ENCODE measurements around the gene PHKA1.
"Not testable (repeated sequence)": the region's sequence is repeated elsewhere in the genome, so short reads cannot be mapped to it uniquely, and the experiment has no call there.

The PHKA1 gene

DNA sequence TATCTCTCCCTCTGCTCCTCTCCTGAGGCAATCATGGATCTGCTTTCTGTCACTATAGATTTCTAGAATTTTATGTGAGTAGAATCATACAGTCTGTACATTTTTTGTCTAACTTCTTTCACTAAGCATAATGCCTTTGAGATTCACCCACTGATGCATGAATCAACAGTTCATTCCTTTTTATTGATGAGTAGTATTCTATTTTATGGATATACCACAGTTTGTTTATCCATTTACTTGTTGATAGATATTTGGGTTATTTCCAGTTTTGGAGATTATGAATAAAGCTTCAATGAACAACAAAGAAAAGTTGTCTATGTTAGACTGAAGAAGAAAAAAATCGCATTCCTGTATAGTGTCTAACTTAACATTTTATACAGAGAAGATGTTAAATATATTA, 30.5 kb downstream of the PHKA1 start:
- H3K79me2 ChIP-seq (ENCODE audit: insufficient read depth, low read depth): no peaks in the 10 kb centered on the region
- H3K27ac ChIP-seq: no peak overlapping the region
- TF ChIP-seq, protein P1, sequence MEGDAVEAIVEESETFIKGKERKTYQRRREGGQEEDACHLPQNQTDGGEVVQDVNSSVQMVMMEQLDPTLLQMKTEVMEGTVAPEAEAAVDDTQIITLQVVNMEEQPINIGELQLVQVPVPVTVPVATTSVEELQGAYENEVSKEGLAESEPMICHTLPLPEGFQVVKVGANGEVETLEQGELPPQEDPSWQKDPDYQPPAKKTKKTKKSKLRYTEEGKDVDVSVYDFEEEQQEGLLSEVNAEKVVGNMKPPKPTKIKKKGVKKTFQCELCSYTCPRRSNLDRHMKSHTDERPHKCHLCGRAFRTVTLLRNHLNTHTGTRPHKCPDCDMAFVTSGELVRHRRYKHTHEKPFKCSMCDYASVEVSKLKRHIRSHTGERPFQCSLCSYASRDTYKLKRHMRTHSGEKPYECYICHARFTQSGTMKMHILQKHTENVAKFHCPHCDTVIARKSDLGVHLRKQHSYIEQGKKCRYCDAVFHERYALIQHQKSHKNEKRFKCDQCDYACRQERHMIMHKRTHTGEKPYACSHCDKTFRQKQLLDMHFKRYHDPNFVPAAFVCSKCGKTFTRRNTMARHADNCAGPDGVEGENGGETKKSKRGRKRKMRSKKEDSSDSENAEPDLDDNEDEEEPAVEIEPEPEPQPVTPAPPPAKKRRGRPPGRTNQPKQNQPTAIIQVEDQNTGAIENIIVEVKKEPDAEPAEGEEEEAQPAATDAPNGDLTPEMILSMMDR (conservative IDR thresholded peaks at IDR 0.05; ENCODE audit: low read depth, low read length): no peak
- no peaks in the 10 kb centered on the region for H3K27me3 ChIP-seq (ENCODE audit: insufficient read depth, low read depth)
- no peak overlapping the region for H3K4me3 ChIP-seq (IDR thresholded peaks at IDR 0.05; ENCODE audit: insufficient read depth, low read depth, low read length)
- H2AFZ ChIP-seq (ENCODE audit: low read depth): no peak overlapping the region
- no peak overlapping the region for H3K4me2 ChIP-seq
- peaks cover 16% of the 10 kb centered on the region for H3K4me1 ChIP-seq (ENCODE audit: low read depth, poor library complexity, severe bottlenecking)
- H3K9ac ChIP-seq: no peak overlapping the region
- no peaks in the 10 kb centered on the region for H3K36me3 ChIP-seq (ENCODE audit: insufficient read depth)
- no peaks in the 10 kb centered on the region for H4K20me1 ChIP-seq (ENCODE audit: insufficient read depth)

DNA sequence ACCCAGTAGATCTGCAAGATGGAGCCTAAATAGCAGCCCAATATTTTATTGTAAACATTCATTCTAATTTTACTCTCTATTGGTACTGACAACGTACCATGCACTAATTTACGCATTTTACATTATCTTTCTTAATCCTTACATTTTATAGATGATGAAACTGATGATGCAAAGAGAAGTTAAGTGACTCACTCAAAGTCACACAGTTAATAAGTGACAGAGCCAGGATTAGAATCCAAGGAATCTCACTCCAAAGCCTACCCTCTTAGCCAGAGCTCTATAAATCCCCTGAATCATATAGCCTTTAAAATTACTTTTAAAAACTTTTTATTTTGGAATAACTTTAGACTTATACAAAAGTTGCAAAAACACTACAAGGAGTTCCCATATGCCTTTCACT, 37.6 kb downstream of the PHKA1 start:
- Histone ChIP-seq H3K4me2 (no peak overlapping the region), H3K36me3 (ENCODE audit: insufficient read depth) (no peaks in the 10 kb centered on the region), H3K4me1 (ENCODE audit: low read depth, poor library complexity, severe bottlenecking) (no peaks in the 10 kb centered on the region), H3K4me3 (IDR thresholded peaks at IDR 0.05; ENCODE audit: insufficient read depth, low read depth, low read length) (no peak overlapping the region), H3K9ac (no peak overlapping the region), H2AFZ (ENCODE audit: low read depth) (no peak overlapping the region), H3K27ac (no peak overlapping the region), H3K79me2 (ENCODE audit: insufficient read depth, low read depth) (no peaks in the 10 kb centered on the region), H3K27me3 (ENCODE audit: insufficient read depth, low read depth) (no peaks in the 10 kb centered on the region), H4K20me1 (ENCODE audit: insufficient read depth) (no peaks in the 10 kb centered on the region)
- TF ChIP-seq, protein P1 (conservative IDR thresholded peaks at IDR 0.05; ENCODE audit: low read depth, low read length): no peak

DNA sequence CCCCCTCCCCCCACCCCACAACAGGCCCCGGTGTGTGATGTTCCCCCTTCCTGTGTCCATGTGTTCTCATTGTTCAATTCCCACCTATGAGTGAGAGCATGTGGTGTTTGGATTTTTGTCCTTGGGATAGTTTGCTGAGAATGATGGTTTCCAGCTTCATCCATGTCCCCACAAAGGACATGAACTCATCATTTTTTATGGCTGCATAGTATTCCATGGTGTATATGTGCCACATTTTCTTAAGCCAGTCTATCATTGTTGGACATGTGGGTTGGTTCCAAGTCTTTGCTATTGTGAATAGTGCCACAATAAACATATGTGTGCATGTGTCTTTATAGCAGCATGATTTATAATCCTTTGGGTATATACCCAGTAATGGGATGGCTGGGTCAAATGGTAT, 40.2 kb downstream of the PHKA1 start:
- not testable (repeated sequence) for H3K36me3 ChIP-seq (ENCODE audit: insufficient read depth); H3K4me1 ChIP-seq (ENCODE audit: low read depth, poor library complexity, severe bottlenecking); H3K4me3 ChIP-seq (IDR thresholded peaks at IDR 0.05; ENCODE audit: insufficient read depth, low read depth, low read length); H4K20me1 ChIP-seq (ENCODE audit: insufficient read depth); H3K27me3 ChIP-seq (ENCODE audit: insufficient read depth, low read depth); H3K4me2 ChIP-seq; H2AFZ ChIP-seq (ENCODE audit: low read depth); H3K9ac ChIP-seq; H3K79me2 ChIP-seq (ENCODE audit: insufficient read depth, low read depth); H3K27ac ChIP-seq

DNA sequence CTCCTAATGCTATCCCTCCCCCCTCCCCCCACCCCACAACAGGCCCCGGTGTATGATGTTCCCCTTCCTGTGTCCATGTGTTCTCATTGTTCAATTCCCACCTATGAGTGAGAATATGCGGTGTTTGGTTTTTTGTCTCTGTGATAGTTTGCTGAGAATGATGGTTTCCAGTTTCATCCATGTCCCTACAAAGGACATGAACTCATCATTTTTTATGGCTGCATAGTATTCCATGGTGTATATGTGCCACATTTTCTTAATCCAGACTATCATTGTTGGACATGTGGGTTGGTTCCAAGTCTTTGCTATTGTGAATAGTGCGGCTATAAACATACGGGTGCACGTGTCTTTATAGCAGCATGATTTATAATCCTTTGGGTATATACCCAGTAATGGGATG, 44.6 kb downstream of the PHKA1 start:
- H3K9ac ChIP-seq; H3K4me3 ChIP-seq (IDR thresholded peaks at IDR 0.05; ENCODE audit: insufficient read depth, low read depth, low read length); H3K4me2 ChIP-seq; H4K20me1 ChIP-seq (ENCODE audit: insufficient read depth); H3K27me3 ChIP-seq (ENCODE audit: insufficient read depth, low read depth); H3K79me2 ChIP-seq (ENCODE audit: insufficient read depth, low read depth); H3K36me3 ChIP-seq (ENCODE audit: insufficient read depth); H3K4me1 ChIP-seq (ENCODE audit: low read depth, poor library complexity, severe bottlenecking); H3K27ac ChIP-seq; H2AFZ ChIP-seq (ENCODE audit: low read depth): not testable (repeated sequence)

DNA sequence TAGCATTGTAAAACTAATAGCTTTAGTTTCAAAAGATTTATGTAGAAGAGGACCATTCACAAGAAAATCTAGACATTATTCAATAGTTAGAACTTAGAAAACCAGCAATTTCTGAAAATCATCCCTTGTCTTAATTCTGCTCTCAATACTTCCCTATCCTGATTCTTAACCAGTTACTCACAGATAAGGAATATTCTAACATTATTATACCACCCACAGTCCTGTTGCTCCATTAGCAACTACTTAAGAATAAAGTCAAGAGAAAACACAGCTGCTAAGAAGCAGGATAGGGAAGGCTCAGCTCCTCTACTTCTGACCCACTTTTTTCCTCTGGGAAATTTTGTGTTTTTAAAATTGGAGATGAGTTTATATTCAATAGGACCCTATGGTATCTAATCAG, 47.7 kb downstream of the PHKA1 start:
- H3K27me3 ChIP-seq (ENCODE audit: insufficient read depth, low read depth): no peaks in the 10 kb centered on the region
- no peak overlapping the region for H2AFZ ChIP-seq (ENCODE audit: low read depth)
- no peak overlapping the region for H3K27ac ChIP-seq
- H3K4me3 ChIP-seq (IDR thresholded peaks at IDR 0.05; ENCODE audit: insufficient read depth, low read depth, low read length): no peak overlapping the region
- no peaks in the 10 kb centered on the region for H4K20me1 ChIP-seq (ENCODE audit: insufficient read depth)
- peaks cover 13% of the 10 kb centered on the region for H3K4me1 ChIP-seq (ENCODE audit: low read depth, poor library complexity, severe bottlenecking)
- TF ChIP-seq, protein P1 (conservative IDR thresholded peaks at IDR 0.05; ENCODE audit: low read depth, low read length): no peak
- H3K4me2 ChIP-seq: no peak overlapping the region
- H3K36me3 ChIP-seq (ENCODE audit: insufficient read depth): no peaks in the 10 kb centered on the region
- no peaks in the 10 kb centered on the region for H3K79me2 ChIP-seq (ENCODE audit: insufficient read depth, low read depth)
- H3K9ac ChIP-seq: no peak overlapping the region
